Gastroesophageal sphincter (tissue), 3 donors: ENCODE data around the gene HK3.

Experiments
- CTCF ChIP-seq, 4 experiments: fragments of 200-600 bp in 2 of 4; fragments of 450-650 bp in 2 of 4; sonication (generic) in 1 of 4; IDR thresholded peaks; one replicate each; pipeline ENCODE4 v1.5.1; 2017 to 2019; ENCODE audit warnings: antibody characterized with exemption in 4 of 4, mild to moderate bottlenecking in 2 of 4, moderate library complexity in 2 of 4
- EP300 ChIP-seq: sonication (generic); formaldehyde crosslinking; IDR thresholded peaks from one replicate; pipeline ENCODE4 v1.6.1; 2017; ENCODE audit warnings: antibody characterized with exemption, mild to moderate bottlenecking
- POLR2A ChIP-seq, 2 donors: fragments of 450-650 bp; IDR thresholded peaks; one replicate each; pipeline ENCODE4 v1.6.1; 2017; ENCODE audit warnings: antibody characterized with exemption in 2 of 2, mild to moderate bottlenecking in 2 of 2, moderate library complexity in 1 of 2
- POLR2AphosphoS5 ChIP-seq: sonication (generic); formaldehyde crosslinking; IDR thresholded peaks from one replicate; pipeline ENCODE4 v1.6.1; 2017; ENCODE audit warnings: antibody characterized with exemption

GRCh38 chr5:176875783-176876505 is 23.2 kb downstream of the HK3 start:
- TF ChIP-seq CTCF (IDR thresholded peaks at IDR 0.05): no peak
- TF ChIP-seq POLR2A (IDR thresholded peaks at IDR 0.05): no peak
- no peak for TF ChIP-seq EP300
- TF ChIP-seq POLR2AphosphoS5: no peak
